ENCODE measurements around the gene ZDHHC7. TPM values are rescaled to one million over a fixed set of nuclear protein-coding genes. Genes with fewer than 3 reads are reported as not detected.

ZDHHC7 gene
- total RNA-seq, 4 donors from 2014 or later = 45.9 to 65.5 (median 54.3) TPM

- WGBS = 91% methylated on average over 9 of the region's 9 CpGs
- Histone ChIP-seq H3K27ac (no peak overlapping the region), H3K4me1 (peaks cover 47% of the 10 kb centered on the region), H3K4me3 (no peak overlapping the region), H3K36me3 (peaks cover 69% of the 10 kb centered on the region), H3K27me3 (no peaks in the 10 kb centered on the region), H3K9me3 (no peaks in the 10 kb centered on the region)
- TF ChIP-seq POLR2AphosphoS5 (IDR thresholded peaks at IDR 0.05) (no peak), EP300 (IDR thresholded peaks at IDR 0.05) (no peak), POLR2A (IDR thresholded peaks at IDR 0.05) (no peak), CTCF (IDR thresholded peaks at IDR 0.05) (no peak)
- DNase-seq (ENCODE audit: low spot score in 2 of 2) = no peak
These were observed 20.6 kb downstream of the ZDHHC7 start for GRCh38 chr16:84990782-84991181.

GRCh38 chr16:84989749-84990620, 21.4 kb downstream of the ZDHHC7 start:
- Histone ChIP-seq H3K36me3 (peaks cover 65% of the 10 kb centered on the region), H3K27ac (no peak overlapping the region), H3K27me3 (no peaks in the 10 kb centered on the region), H3K4me1 (peaks cover 44% of the 10 kb centered on the region), H3K9me3 (no peaks in the 10 kb centered on the region), H3K4me3 (no peak overlapping the region)
- TF ChIP-seq CTCF (IDR thresholded peaks at IDR 0.05) (no peak), POLR2AphosphoS5 (IDR thresholded peaks at IDR 0.05) (no peak), POLR2A (IDR thresholded peaks at IDR 0.05) (no peak), EP300 (IDR thresholded peaks at IDR 0.05) (no peak)
- no peak for DNase-seq (ENCODE audit: low spot score in 2 of 2)
- WGBS = 89% methylated on average over 20 of the region's 27 CpGs

GRCh38 chr16:84988328-84989080, 22.8 kb downstream of the ZDHHC7 start:
- no peaks in the 10 kb centered on the region for H3K9me3 ChIP-seq
- WGBS = 81% methylated on average over 16 of the region's 16 CpGs
- H3K27ac ChIP-seq = no peak overlapping the region
- peaks cover 68% of the 10 kb centered on the region for H3K36me3 ChIP-seq
- H3K27me3 ChIP-seq = no peaks in the 10 kb centered on the region
- DNase-seq (ENCODE audit: low spot score in 2 of 2) = no peak
- H3K4me1 ChIP-seq = peaks cover 42% of the 10 kb centered on the region
- no peak overlapping the region for H3K4me3 ChIP-seq
- no peak for TF ChIP-seq EP300 (IDR thresholded peaks at IDR 0.05)
- no peak for TF ChIP-seq CTCF (IDR thresholded peaks at IDR 0.05)
- no peak for TF ChIP-seq POLR2A (IDR thresholded peaks at IDR 0.05)
- no peak for TF ChIP-seq POLR2AphosphoS5 (IDR thresholded peaks at IDR 0.05)

- DNase-seq (ENCODE audit: low spot score in 2 of 2) = no peak
- Histone ChIP-seq H3K36me3 (peaks cover 73% of the 10 kb centered on the region), H3K4me1 (peaks cover 27% of the 10 kb centered on the region), H3K27me3 (no peaks in the 10 kb centered on the region), H3K9me3 (no peaks in the 10 kb centered on the region), H3K27ac (no peak overlapping the region), H3K4me3 (no peak overlapping the region)
- TF ChIP-seq POLR2AphosphoS5 (IDR thresholded peaks at IDR 0.05) (no peak), EP300 (IDR thresholded peaks at IDR 0.05) (no peak), POLR2A (IDR thresholded peaks at IDR 0.05) (no peak), CTCF (IDR thresholded peaks at IDR 0.05) (no peak)
- 94% methylated on average over 1 of the region's 1 CpG for WGBS
These were observed 24.5 kb downstream of the ZDHHC7 start for GRCh38 chr16:84986879-84987278.

- H3K9me3 ChIP-seq = no peaks in the 10 kb centered on the region
- no peaks in the 10 kb centered on the region for H3K27me3 ChIP-seq
- 85% methylated on average over 18 of the region's 22 CpGs for WGBS
- peaks cover 79% of the 10 kb centered on the region for H3K36me3 ChIP-seq
- H3K27ac ChIP-seq = no peak overlapping the region
- H3K4me1 ChIP-seq = peaks cover 27% of the 10 kb centered on the region
- no peak overlapping the region for H3K4me3 ChIP-seq
- DNase-seq (ENCODE audit: low spot score in 2 of 2) = no peak
- TF ChIP-seq POLR2AphosphoS5 (IDR thresholded peaks at IDR 0.05) (no peak), EP300 (IDR thresholded peaks at IDR 0.05) (no peak), POLR2A (IDR thresholded peaks at IDR 0.05) (no peak), CTCF (IDR thresholded peaks at IDR 0.05) (no peak)
These were observed 25.2 kb downstream of the ZDHHC7 start for GRCh38 chr16:84986102-84986501.

All from suprapubic skin (tissue), 4 donors.